ENCODE results near the gene LYZL2.

Gene LYZL2

DNA sequence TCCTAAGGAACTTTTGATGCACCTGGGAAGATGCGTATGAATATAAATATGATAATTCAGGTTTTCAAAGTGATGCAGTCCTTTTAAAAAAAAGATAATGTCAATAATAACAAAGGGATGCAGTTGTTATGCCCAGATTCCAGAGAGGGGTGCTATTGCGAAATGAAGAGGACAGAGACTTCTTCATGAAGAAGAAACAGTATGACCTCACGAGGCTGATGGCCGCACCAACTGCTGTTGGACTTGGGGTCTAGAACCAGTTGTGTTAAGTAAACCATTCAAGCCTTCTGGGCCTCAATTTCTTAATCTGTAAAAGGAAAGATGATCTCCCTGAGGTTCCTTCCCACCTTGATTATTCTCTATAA lies 55.1 kb downstream of the LYZL2 start:
- no peak for TF ChIP-seq SPI1 (IDR thresholded peaks at IDR 0.05; ENCODE audit: borderline replicate concordance, low read depth)
- TF ChIP-seq, protein P1, sequence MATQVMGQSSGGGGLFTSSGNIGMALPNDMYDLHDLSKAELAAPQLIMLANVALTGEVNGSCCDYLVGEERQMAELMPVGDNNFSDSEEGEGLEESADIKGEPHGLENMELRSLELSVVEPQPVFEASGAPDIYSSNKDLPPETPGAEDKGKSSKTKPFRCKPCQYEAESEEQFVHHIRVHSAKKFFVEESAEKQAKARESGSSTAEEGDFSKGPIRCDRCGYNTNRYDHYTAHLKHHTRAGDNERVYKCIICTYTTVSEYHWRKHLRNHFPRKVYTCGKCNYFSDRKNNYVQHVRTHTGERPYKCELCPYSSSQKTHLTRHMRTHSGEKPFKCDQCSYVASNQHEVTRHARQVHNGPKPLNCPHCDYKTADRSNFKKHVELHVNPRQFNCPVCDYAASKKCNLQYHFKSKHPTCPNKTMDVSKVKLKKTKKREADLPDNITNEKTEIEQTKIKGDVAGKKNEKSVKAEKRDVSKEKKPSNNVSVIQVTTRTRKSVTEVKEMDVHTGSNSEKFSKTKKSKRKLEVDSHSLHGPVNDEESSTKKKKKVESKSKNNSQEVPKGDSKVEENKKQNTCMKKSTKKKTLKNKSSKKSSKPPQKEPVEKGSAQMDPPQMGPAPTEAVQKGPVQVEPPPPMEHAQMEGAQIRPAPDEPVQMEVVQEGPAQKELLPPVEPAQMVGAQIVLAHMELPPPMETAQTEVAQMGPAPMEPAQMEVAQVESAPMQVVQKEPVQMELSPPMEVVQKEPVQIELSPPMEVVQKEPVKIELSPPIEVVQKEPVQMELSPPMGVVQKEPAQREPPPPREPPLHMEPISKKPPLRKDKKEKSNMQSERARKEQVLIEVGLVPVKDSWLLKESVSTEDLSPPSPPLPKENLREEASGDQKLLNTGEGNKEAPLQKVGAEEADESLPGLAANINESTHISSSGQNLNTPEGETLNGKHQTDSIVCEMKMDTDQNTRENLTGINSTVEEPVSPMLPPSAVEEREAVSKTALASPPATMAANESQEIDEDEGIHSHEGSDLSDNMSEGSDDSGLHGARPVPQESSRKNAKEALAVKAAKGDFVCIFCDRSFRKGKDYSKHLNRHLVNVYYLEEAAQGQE (IDR thresholded peaks at IDR 0.05; ENCODE audit: insufficient replicate concordance, low read depth): no peak
- TF ChIP-seq GABPA (IDR thresholded peaks at IDR 0.05; ENCODE audit: low read depth): no peak
- TF ChIP-seq, protein P2, sequence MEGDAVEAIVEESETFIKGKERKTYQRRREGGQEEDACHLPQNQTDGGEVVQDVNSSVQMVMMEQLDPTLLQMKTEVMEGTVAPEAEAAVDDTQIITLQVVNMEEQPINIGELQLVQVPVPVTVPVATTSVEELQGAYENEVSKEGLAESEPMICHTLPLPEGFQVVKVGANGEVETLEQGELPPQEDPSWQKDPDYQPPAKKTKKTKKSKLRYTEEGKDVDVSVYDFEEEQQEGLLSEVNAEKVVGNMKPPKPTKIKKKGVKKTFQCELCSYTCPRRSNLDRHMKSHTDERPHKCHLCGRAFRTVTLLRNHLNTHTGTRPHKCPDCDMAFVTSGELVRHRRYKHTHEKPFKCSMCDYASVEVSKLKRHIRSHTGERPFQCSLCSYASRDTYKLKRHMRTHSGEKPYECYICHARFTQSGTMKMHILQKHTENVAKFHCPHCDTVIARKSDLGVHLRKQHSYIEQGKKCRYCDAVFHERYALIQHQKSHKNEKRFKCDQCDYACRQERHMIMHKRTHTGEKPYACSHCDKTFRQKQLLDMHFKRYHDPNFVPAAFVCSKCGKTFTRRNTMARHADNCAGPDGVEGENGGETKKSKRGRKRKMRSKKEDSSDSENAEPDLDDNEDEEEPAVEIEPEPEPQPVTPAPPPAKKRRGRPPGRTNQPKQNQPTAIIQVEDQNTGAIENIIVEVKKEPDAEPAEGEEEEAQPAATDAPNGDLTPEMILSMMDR (IDR thresholded peaks at IDR 0.05; ENCODE audit: insufficient read depth, low read length): no peak
- TF ChIP-seq POLR2AphosphoS5 (IDR thresholded peaks at IDR 0.05; ENCODE audit: low read depth): no peak
- Histone ChIP-seq H3K27me3 (ENCODE audit: insufficient read depth, poor library complexity, severe bottlenecking) (no peaks in the 10 kb centered on the region), H3K4me3 (replicated peaks; ENCODE audit: insufficient read depth, low read length) (no peak overlapping the region), H3K27ac (replicated peaks) (no peak overlapping the region)
- DNase-seq (ENCODE audit: low read depth in 1 of 2, low spot score in 1 of 2): no peak

DNA sequence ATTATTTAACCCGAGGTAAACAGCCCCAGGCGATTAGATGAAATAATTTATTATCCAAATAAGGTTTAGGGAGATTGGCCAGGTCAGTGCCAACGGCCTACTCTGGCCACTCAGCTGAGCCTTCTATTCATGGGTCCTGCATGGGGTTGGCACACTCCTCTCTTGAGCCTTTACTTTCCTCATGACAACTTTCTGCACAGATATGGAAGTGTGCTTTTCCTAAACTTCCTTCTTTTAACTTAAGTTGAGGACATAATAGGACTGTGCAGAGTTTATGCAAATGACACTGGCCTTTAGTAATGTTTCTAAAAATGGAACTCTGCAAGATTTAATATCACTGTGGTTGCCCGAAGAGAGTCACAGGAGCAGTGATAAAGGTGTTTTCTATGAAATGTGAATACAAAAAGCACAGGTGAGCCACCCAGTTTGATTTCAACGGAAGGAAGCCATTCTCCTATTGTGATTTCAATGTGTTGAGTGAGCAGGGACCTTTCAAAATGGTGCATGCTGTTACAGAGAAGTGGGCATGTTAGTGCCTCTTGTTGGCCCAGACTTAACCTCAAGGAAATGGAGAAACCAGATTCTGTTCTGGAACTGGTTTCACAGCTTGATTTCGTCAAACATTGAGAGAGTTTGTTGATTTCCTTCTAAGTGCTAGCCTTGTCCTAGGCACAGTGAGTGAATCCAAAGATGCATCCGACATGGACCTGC lies 55.7 kb downstream of the LYZL2 start:
- TF ChIP-seq, protein P2 (IDR thresholded peaks at IDR 0.05; ENCODE audit: insufficient read depth, low read length): no peak
- TF ChIP-seq POLR2AphosphoS5 (IDR thresholded peaks at IDR 0.05; ENCODE audit: low read depth) (no peak), GABPA (IDR thresholded peaks at IDR 0.05; ENCODE audit: low read depth) (no peak), SPI1 (IDR thresholded peaks at IDR 0.05; ENCODE audit: borderline replicate concordance, low read depth) (no peak)
- TF ChIP-seq, protein P1 (IDR thresholded peaks at IDR 0.05; ENCODE audit: insufficient replicate concordance, low read depth): no peak
- Histone ChIP-seq H3K27me3 (ENCODE audit: insufficient read depth, poor library complexity, severe bottlenecking) (no peaks in the 10 kb centered on the region), H3K4me3 (replicated peaks; ENCODE audit: insufficient read depth, low read length) (no peak overlapping the region), H3K27ac (replicated peaks) (no peak overlapping the region)
- DNase-seq (ENCODE audit: low read depth in 1 of 2, low spot score in 1 of 2): peak in 1 of 2 experiments; percentile 19

DNA sequence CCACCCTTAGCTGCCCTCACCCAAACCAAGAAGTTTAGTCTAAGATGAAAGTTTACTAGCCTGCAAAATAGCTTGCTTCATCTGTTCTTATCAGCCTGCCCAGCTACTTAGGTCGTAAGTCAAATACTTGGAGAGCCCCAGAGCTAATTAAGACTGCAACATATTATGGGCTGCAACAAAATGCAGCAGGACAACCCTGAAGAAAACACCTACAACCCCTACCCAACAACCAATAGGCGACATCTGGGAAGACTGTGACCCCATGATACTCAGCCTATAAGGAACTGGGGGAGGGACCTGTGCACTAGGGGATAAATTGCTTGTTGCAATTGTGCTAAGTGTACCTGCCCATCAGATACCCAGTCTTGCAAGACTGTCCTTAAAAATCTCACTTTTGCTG lies 64.1 kb downstream of the LYZL2 start:
- no peak for DNase-seq (ENCODE audit: low read depth in 1 of 2, low spot score in 1 of 2)
- H3K27ac ChIP-seq (replicated peaks): no peak overlapping the region
- TF ChIP-seq SPI1 (IDR thresholded peaks at IDR 0.05; ENCODE audit: borderline replicate concordance, low read depth): no peak
- H3K27me3 ChIP-seq (ENCODE audit: insufficient read depth, poor library complexity, severe bottlenecking): no peaks in the 10 kb centered on the region
- no peak overlapping the region for H3K4me3 ChIP-seq (replicated peaks; ENCODE audit: insufficient read depth, low read length)

DNA sequence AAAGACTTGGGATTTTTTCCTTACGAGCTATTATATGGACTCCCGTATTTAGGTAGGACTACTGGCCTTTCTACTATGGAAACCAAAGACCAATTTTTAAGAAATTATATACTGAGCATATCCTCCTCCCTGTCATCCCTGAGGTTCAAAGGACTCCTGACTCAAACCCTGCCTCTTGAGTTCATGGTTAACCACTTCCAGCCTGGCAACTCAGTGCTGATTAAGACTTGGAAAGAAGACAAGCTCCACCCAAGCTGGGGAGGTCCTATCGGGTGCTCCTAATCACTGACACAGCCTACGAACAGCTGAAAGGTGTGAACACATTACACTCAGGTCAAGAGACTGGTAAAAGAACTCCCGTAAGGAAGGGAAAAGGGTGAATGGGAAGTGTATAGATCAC lies 66.8 kb downstream of the LYZL2 start:
- Histone ChIP-seq H3K4me3 (replicated peaks; ENCODE audit: insufficient read depth, low read length) (no peak overlapping the region), H3K27ac (replicated peaks) (no peak overlapping the region), H3K27me3 (ENCODE audit: insufficient read depth, poor library complexity, severe bottlenecking) (no peaks in the 10 kb centered on the region)
- DNase-seq (ENCODE audit: low read depth in 1 of 2, low spot score in 1 of 2): no peak
- TF ChIP-seq SPI1 (IDR thresholded peaks at IDR 0.05; ENCODE audit: borderline replicate concordance, low read depth) (no peak), POLR2AphosphoS5 (IDR thresholded peaks at IDR 0.05; ENCODE audit: low read depth) (no peak), GABPA (IDR thresholded peaks at IDR 0.05; ENCODE audit: low read depth) (no peak)
- TF ChIP-seq, protein P2 (IDR thresholded peaks at IDR 0.05; ENCODE audit: insufficient read depth, low read length): no peak
- TF ChIP-seq, protein P1 (IDR thresholded peaks at IDR 0.05; ENCODE audit: insufficient replicate concordance, low read depth): no peak

Data from HL-60 (cell line).